ENCODE measurements around the gene ELMO3. TPM values are rescaled to one million over a fixed set of nuclear protein-coding genes. Genes with fewer than 3 reads are reported as not detected.

The ELMO3 gene
- total and polyA plus RNA-seq, 2 of the 13 experiments (the other 11 are each of a cell fraction or from before 2014, with no cell fraction given) = 2.6 to 4.0 TPM

DNA sequence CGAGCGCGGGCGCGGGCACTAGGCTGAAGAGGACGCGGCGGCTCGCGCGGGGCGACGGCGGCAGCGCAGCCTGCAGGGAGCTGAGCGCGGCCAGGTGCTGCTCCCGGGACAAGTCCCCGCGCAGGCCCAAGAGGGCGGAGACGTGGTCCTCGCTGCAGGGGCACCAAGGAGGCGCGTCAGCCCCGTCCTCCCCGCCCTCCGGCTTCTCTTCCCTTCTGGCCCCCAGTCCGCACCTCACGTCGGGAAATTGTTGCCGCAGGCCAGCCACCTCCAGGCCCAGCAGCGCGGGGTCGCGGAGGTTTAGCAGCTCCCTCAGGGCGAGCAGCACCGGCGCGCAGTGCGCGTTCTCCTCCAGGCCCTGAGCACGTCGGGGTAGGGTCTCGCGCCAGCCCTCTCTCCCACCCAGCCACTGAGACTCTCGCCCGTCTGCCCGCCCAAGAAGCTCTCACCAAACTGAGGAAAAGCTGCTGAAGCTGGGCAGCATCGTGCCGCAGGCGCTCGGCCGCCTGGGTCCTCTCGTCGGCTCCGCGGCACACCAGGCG, 14.4 kb upstream of the ELMO3 start (continued):
- TF ChIP-seq, protein P1, sequence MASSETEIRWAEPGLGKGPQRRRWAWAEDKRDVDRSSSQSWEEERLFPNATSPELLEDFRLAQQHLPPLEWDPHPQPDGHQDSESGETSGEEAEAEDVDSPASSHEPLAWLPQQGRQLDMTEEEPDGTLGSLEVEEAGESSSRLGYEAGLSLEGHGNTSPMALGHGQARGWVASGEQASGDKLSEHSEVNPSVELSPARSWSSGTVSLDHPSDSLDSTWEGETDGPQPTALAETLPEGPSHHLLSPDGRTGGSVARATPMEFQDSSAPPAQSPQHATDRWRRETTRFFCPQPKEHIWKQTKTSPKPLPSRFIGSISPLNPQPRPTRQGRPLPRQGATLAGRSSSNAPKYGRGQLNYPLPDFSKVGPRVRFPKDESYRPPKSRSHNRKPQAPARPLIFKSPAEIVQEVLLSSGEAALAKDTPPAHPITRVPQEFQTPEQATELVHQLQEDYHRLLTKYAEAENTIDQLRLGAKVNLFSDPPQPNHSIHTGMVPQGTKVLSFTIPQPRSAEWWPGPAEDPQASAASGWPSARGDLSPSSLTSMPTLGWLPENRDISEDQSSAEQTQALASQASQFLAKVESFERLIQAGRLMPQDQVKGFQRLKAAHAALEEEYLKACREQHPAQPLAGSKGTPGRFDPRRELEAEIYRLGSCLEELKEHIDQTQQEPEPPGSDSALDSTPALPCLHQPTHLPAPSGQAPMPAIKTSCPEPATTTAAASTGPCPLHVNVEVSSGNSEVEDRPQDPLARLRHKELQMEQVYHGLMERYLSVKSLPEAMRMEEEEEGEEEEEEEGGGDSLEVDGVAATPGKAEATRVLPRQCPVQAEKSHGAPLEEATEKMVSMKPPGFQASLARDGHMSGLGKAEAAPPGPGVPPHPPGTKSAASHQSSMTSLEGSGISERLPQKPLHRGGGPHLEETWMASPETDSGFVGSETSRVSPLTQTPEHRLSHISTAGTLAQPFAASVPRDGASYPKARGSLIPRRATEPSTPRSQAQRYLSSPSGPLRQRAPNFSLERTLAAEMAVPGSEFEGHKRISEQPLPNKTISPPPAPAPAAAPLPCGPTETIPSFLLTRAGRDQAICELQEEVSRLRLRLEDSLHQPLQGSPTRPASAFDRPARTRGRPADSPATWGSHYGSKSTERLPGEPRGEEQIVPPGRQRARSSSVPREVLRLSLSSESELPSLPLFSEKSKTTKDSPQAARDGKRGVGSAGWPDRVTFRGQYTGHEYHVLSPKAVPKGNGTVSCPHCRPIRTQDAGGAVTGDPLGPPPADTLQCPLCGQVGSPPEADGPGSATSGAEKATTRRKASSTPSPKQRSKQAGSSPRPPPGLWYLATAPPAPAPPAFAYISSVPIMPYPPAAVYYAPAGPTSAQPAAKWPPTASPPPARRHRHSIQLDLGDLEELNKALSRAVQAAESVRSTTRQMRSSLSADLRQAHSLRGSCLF (CRISPR knock-in tag; IDR thresholded peaks at IDR 0.05; ENCODE audit: borderline replicate concordance) = no peak
- TF ChIP-seq, protein P2, sequence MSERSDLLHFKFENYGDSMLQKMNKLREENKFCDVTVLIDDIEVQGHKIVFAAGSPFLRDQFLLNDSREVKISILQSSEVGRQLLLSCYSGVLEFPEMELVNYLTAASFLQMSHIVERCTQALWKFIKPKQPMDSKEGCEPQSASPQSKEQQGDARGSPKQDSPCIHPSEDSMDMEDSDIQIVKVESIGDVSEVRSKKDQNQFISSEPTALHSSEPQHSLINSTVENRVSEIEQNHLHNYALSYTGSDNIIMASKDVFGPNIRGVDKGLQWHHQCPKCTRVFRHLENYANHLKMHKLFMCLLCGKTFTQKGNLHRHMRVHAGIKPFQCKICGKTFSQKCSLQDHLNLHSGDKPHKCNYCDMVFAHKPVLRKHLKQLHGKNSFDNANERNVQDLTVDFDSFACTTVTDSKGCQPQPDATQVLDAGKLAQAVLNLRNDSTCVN (CRISPR knock-in tag; IDR thresholded peaks at IDR 0.05; ENCODE audit: borderline replicate concordance) = no peak
- TF ChIP-seq PHF5A (CRISPR knock-in tag; IDR thresholded peaks at IDR 0.05; ENCODE audit: low read depth, unreplicated experiment) (no peak), ATF7 (IDR thresholded peaks at IDR 0.05) (no peak), ATF7 (CRISPR knock-in tag; IDR thresholded peaks at IDR 0.05) (no peak), IRX3 (CRISPR knock-in tag; IDR thresholded peaks at IDR 0.05; ENCODE audit: borderline replicate concordance, low read depth) (0 out of 2 replicates have a peak, but pooled peaks have one; percentile 14), ZNF431 (CRISPR knock-in tag; IDR thresholded peaks at IDR 0.05; ENCODE audit: borderline replicate concordance, low read depth) (no peak), KLF12 (CRISPR knock-in tag; IDR thresholded peaks at IDR 0.05; ENCODE audit: borderline replicate concordance) (no peak), POLR2AphosphoS2 (IDR thresholded peaks at IDR 0.05; ENCODE audit: low read depth, low read length) (no peak), MLLT10 (CRISPR knock-in tag; IDR thresholded peaks at IDR 0.05) (no peak), RORA (CRISPR knock-in tag; IDR thresholded peaks at IDR 0.05) (no peak), REXO4 (CRISPR knock-in tag; IDR thresholded peaks at IDR 0.05; ENCODE audit: borderline replicate concordance) (no peak), MTA1 (CRISPR knock-in tag; IDR thresholded peaks at IDR 0.05; ENCODE audit: borderline replicate concordance) (no peak; the same call in 1 of the 2 replicates), ZNF577 (CRISPR knock-in tag; IDR thresholded peaks at IDR 0.05; ENCODE audit: borderline replicate concordance, low read depth) (no peak), GPN1 (CRISPR knock-in tag; IDR thresholded peaks at IDR 0.05; ENCODE audit: borderline replicate concordance) (no peak), NR1H2 (CRISPR knock-in tag; IDR thresholded peaks at IDR 0.05; ENCODE audit: borderline replicate concordance, low read depth) (no peak)
- TF ChIP-seq, protein P3, sequence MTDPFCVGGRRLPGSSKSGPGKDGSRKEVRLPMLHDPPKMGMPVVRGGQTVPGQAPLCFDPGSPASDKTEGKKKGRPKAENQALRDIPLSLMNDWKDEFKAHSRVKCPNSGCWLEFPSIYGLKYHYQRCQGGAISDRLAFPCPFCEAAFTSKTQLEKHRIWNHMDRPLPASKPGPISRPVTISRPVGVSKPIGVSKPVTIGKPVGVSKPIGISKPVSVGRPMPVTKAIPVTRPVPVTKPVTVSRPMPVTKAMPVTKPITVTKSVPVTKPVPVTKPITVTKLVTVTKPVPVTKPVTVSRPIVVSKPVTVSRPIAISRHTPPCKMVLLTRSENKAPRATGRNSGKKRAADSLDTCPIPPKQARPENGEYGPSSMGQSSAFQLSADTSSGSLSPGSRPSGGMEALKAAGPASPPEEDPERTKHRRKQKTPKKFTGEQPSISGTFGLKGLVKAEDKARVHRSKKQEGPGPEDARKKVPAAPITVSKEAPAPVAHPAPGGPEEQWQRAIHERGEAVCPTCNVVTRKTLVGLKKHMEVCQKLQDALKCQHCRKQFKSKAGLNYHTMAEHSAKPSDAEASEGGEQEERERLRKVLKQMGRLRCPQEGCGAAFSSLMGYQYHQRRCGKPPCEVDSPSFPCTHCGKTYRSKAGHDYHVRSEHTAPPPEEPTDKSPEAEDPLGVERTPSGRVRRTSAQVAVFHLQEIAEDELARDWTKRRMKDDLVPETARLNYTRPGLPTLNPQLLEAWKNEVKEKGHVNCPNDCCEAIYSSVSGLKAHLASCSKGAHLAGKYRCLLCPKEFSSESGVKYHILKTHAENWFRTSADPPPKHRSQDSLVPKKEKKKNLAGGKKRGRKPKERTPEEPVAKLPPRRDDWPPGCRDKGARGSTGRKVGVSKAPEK (CRISPR knock-in tag; IDR thresholded peaks at IDR 0.05; ENCODE audit: borderline replicate concordance) = no peak
- TF ChIP-seq, protein P4, sequence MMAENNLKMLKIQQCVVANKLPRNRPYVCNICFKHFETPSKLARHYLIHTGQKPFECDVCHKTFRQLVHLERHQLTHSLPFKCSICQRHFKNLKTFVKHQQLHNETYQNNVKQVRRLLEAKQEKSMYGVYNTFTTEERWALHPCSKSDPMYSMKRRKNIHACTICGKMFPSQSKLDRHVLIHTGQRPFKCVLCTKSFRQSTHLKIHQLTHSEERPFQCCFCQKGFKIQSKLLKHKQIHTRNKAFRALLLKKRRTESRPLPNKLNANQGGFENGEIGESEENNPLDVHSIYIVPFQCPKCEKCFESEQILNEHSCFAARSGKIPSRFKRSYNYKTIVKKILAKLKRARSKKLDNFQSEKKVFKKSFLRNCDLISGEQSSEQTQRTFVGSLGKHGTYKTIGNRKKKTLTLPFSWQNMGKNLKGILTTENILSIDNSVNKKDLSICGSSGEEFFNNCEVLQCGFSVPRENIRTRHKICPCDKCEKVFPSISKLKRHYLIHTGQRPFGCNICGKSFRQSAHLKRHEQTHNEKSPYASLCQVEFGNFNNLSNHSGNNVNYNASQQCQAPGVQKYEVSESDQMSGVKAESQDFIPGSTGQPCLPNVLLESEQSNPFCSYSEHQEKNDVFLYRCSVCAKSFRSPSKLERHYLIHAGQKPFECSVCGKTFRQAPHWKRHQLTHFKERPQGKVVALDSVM (CRISPR knock-in tag; IDR thresholded peaks at IDR 0.05) = no peak

Data from HepG2 (cell line).